Measurements from ENCODE around the gene MPDZ.

The MPDZ gene

GRCh38 chr9:13113216-13113615 lies 166.3 kb downstream of the MPDZ start:
- no peak overlapping the region for H3K4me3 ChIP-seq (ENCODE audit: low read length)
- peak; percentile 86 for DNase-seq (ENCODE audit: low read depth)
- TF ChIP-seq, protein P1, sequence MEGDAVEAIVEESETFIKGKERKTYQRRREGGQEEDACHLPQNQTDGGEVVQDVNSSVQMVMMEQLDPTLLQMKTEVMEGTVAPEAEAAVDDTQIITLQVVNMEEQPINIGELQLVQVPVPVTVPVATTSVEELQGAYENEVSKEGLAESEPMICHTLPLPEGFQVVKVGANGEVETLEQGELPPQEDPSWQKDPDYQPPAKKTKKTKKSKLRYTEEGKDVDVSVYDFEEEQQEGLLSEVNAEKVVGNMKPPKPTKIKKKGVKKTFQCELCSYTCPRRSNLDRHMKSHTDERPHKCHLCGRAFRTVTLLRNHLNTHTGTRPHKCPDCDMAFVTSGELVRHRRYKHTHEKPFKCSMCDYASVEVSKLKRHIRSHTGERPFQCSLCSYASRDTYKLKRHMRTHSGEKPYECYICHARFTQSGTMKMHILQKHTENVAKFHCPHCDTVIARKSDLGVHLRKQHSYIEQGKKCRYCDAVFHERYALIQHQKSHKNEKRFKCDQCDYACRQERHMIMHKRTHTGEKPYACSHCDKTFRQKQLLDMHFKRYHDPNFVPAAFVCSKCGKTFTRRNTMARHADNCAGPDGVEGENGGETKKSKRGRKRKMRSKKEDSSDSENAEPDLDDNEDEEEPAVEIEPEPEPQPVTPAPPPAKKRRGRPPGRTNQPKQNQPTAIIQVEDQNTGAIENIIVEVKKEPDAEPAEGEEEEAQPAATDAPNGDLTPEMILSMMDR (conservative IDR thresholded peaks at IDR 0.05; ENCODE audit: low read length) = no peak

DNA sequence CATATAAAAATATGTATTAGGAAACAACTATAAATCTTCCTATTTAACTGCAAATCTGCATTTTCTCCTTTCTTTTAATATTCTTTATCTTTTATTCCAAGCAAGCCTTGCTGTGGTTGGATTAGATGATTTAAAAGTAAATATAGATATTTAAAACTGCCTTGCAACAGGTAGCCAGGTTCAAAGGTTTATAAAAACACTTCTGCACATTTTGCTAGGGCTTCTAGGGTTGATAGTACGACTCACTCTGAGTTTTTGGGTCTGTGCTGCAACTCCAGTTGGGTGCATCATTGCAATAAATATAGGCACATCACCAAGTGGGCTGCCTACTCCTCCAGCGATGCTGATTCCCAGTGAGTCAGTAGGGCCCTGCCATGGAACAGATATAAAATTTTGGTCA lies 167.7 kb downstream of the MPDZ start:
- TF ChIP-seq, protein P1 (conservative IDR thresholded peaks at IDR 0.05; ENCODE audit: low read length) = no peak
- H3K4me3 ChIP-seq (ENCODE audit: low read length) = no peak overlapping the region
- no peak for DNase-seq (ENCODE audit: low read depth)

DNA sequence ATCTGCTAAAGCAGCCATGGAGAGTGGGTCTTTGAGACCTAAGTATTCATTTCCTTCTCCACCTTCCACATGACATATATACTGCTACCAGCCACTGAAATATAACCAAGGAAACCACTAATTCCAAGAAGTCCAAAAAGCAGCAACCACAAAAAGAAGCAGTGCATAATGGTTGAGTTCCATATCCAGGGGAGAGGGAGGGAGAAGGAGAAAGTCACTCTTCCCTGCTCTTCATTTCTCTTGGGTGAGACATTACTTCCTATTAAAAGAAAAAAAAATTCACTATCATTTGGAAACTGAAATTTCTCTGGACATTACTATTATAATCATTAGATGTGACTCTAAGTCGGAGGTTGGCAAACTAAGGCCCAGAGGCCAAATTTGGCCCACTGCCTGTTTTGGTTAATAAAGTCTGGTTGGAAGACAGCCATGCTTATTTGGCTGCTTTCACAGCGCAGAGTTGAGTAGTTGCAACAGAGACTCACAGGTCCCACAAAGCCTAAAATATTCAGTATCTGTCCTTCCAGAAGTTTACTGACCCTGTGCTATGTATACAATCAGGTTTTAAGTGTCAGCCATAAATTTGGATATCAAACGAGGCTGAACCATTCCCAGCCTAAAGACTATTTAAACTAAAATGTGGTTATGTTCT lies 168.6 kb downstream of the MPDZ start:
- TF ChIP-seq, protein P1 (conservative IDR thresholded peaks at IDR 0.05; ENCODE audit: low read length) = no peak
- DNase-seq (ENCODE audit: low read depth) = peak; percentile 78
- no peak overlapping the region for H3K4me3 ChIP-seq (ENCODE audit: low read length)

GRCh38 chr9:13109781-13110180 lies 169.7 kb downstream of the MPDZ start:
- no peak for DNase-seq (ENCODE audit: low read depth)
- TF ChIP-seq, protein P1 (conservative IDR thresholded peaks at IDR 0.05; ENCODE audit: low read length) = no peak

GRCh38 chr9:13107008-13107407 lies 172.5 kb downstream of the MPDZ start:
- TF ChIP-seq, protein P1 (conservative IDR thresholded peaks at IDR 0.05; ENCODE audit: low read length) = no peak
- no peak for DNase-seq (ENCODE audit: low read depth)
- no peak overlapping the region for H3K4me3 ChIP-seq (ENCODE audit: low read length)

More at GRCh38 chr9:13109781-13110180, 169.7 kb downstream of the MPDZ start:
- H3K4me3 ChIP-seq (ENCODE audit: low read length) = no peak overlapping the region

GRCh38 chr9:13100914-13101572 lies 178.4 kb downstream of the MPDZ start:
- TF ChIP-seq, protein P1 (conservative IDR thresholded peaks at IDR 0.05; ENCODE audit: low read length) = no peak
- H3K4me3 ChIP-seq (ENCODE audit: low read length) = no peak overlapping the region
- no peak for DNase-seq (ENCODE audit: low read depth)

DNA sequence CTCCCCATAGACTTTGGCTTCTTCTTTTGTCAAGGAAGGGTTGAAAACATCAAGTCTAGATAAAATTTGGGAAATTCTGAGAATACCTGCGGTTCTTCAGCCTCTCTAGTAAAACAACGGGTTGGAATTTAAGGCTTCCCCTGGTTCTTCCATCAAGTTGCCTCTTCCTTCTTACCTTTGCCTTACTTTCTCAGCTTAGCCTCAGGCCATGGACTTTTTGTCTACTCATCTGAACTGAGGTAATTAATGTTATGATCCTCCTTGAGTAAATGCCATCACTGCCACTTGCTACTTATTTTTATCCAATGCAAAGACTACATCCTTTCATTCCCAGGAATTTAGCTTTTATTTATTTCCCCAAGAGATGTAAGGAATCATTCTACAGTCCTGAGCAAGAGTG lies 184.4 kb downstream of the MPDZ start:
- TF ChIP-seq, protein P1 (conservative IDR thresholded peaks at IDR 0.05; ENCODE audit: low read length) = no peak
- H3K4me3 ChIP-seq (ENCODE audit: low read length) = no peak overlapping the region
- DNase-seq (ENCODE audit: low read depth) = no peak

All from AG10803 (cell line).